Hepatocyte (in vitro differentiated cells): Measurements from ENCODE around the gene GGTA1.

Experiments
- EZH2 ChIP-seq: fragments of 200-600 bp; sonication (generic); IDR thresholded peaks from 2 replicates; pipeline ENCODE4 v1.6.1; 2016; ENCODE audit warnings: antibody characterized with exemption, mild to moderate bottlenecking, borderline replicate concordance
- TF ChIP-seq, protein P1 (sequence below): fragments of 200-600 bp; sonication (generic); IDR thresholded peaks from 2 replicates; pipeline ENCODE4 v1.5.1; 2016; ENCODE audit warnings: antibody characterized with exemption, mild to moderate bottlenecking; ENCODE audit not compliant: poor library complexity

DNA sequence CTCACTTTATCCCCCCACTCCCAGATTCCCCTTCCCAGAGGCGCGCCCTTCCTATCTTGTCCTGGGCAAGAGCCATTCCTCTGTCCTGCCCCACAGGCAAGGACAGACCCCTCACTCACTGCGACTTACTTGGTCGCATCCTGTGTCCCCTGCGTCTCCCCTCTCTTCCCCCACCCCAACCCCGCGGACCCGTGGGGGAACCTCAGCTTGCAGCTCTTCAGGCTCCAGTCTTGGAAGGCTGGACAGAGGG lies 542 bp downstream of the GGTA1 start:
- TF ChIP-seq, protein P1, sequence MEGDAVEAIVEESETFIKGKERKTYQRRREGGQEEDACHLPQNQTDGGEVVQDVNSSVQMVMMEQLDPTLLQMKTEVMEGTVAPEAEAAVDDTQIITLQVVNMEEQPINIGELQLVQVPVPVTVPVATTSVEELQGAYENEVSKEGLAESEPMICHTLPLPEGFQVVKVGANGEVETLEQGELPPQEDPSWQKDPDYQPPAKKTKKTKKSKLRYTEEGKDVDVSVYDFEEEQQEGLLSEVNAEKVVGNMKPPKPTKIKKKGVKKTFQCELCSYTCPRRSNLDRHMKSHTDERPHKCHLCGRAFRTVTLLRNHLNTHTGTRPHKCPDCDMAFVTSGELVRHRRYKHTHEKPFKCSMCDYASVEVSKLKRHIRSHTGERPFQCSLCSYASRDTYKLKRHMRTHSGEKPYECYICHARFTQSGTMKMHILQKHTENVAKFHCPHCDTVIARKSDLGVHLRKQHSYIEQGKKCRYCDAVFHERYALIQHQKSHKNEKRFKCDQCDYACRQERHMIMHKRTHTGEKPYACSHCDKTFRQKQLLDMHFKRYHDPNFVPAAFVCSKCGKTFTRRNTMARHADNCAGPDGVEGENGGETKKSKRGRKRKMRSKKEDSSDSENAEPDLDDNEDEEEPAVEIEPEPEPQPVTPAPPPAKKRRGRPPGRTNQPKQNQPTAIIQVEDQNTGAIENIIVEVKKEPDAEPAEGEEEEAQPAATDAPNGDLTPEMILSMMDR, result no peak
- TF ChIP-seq EZH2, result no peak
